Mesothelial cell of epicardium (in vitro differentiated cells): ENCODE measurements around the gene MRPS10. TPM values are rescaled to one million over a fixed set of nuclear protein-coding genes. Genes with fewer than 3 reads are reported as not detected.
A peak's percentile ranks its signal among the peaks of the same experiment; 100 is the strongest.
"Not testable (repeated sequence)": the region's sequence is repeated elsewhere in the genome, so short reads cannot be mapped to it uniquely, and the experiment has no call there.

Experiments
- DNase-seq, 2 experiments: peaks; one replicate each; pipeline ENCODE4 v3.0.0; 2021; ENCODE audit warnings: low spot score in 2 of 2; ENCODE audit not compliant: unreplicated experiment in 2 of 2
- H3K27ac Mint-ChIP-seq: 2 replicates; pipeline ENCODE4 v1.8.0; 2021; ENCODE audit warnings: mixed read lengths
- H3K27me3 Mint-ChIP-seq: 2 replicates; pipeline ENCODE4 v1.8.0; 2021; ENCODE audit warnings: low read depth, mixed read lengths
- H3K36me3 Mint-ChIP-seq: 2 replicates; pipeline ENCODE4 v1.8.0; 2021; ENCODE audit warnings: mixed read lengths
- H3K4me1 Mint-ChIP-seq: 2 replicates; pipeline ENCODE4 v1.8.0; 2021; ENCODE audit warnings: mixed read lengths
- H3K4me3 Mint-ChIP-seq: 2 replicates; pipeline ENCODE4 v1.8.0; 2021; ENCODE audit warnings: mild to moderate bottlenecking, moderate library complexity, mixed read lengths
- H3K9me3 Mint-ChIP-seq: 2 replicates; pipeline ENCODE4 v1.8.0; 2021; ENCODE audit warnings: mixed read lengths
- total RNA-seq: library from RNA; stranded (reverse); gene quantifications from 3 replicates; pipeline ENCODE4 v1.2.1, GENCODE V29; 2021
- TF ChIP-seq, protein P1 (sequence below): fragments of 200-600 bp; sonication (generic); IDR thresholded peaks from one replicate; pipeline ENCODE4 v1.5.0; 2021; ENCODE audit warnings: antibody characterized with exemption; ENCODE audit not compliant: unreplicated experiment

MRPS10 gene
- total RNA-seq, 1 donor from 2014 or later, result 23.9 TPM

DNA sequence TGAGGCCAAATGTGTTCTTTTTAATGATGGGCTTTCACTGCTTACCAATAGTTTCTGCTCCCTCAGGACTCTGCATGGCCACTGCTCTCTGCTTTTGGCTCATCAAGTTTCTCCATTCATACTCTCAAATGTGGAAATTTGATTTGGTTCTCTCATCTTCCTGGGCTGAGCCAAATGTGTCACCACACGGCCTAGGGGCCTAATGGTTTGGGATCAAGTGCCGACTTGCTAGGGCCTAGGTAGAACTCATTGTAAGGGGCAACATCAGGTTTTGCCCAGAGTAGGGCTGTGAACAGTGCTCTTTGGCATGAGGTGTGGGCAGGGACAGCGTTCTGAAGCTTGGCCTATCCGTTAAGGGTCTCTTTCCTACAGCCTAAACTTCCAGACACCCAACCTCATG lies 3.9 kb upstream of the MRPS10 start:
- Mint-ChIP-seq H3K27me3 (no peaks in the 10 kb centered on the region), H3K9me3 (no peaks in the 10 kb centered on the region), H3K27ac (no peak overlapping the region), H3K36me3 (no peaks in the 10 kb centered on the region), H3K4me3 (no peak overlapping the region), H3K4me1 (peaks cover 19% of the 10 kb centered on the region)
- DNase-seq, result no peak
- TF ChIP-seq, protein P1, sequence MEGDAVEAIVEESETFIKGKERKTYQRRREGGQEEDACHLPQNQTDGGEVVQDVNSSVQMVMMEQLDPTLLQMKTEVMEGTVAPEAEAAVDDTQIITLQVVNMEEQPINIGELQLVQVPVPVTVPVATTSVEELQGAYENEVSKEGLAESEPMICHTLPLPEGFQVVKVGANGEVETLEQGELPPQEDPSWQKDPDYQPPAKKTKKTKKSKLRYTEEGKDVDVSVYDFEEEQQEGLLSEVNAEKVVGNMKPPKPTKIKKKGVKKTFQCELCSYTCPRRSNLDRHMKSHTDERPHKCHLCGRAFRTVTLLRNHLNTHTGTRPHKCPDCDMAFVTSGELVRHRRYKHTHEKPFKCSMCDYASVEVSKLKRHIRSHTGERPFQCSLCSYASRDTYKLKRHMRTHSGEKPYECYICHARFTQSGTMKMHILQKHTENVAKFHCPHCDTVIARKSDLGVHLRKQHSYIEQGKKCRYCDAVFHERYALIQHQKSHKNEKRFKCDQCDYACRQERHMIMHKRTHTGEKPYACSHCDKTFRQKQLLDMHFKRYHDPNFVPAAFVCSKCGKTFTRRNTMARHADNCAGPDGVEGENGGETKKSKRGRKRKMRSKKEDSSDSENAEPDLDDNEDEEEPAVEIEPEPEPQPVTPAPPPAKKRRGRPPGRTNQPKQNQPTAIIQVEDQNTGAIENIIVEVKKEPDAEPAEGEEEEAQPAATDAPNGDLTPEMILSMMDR, result no peak

DNA sequence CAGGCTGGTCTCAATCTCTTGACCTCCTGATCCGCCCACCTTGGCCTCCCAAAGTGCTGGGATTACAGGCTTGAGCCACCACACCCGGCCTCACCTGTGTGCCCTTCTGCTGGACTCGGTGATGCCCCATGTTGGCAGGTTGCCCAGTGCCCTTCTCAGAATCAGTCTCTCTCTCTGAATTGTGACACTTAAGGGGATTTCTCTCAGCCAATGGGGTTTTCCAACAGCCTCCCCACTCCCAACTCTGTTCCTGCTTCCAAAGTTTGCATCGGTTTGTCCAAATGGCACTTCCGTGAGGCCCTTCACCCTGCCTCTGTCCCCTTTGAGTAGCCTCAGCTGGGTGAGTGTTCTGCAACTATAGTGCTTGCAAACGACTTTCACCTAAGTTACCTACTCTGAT lies 3.1 kb upstream of the MRPS10 start:
- H3K4me3 Mint-ChIP-seq, result no peak overlapping the region
- H3K4me1 Mint-ChIP-seq, result peaks cover 15% of the 10 kb centered on the region
- H3K36me3 Mint-ChIP-seq, result no peaks in the 10 kb centered on the region
- TF ChIP-seq, protein P1, result no peak
- H3K27ac Mint-ChIP-seq, result no peak overlapping the region
- no peak for DNase-seq
- H3K9me3 Mint-ChIP-seq, result no peaks in the 10 kb centered on the region
- no peaks in the 10 kb centered on the region for H3K27me3 Mint-ChIP-seq

DNA sequence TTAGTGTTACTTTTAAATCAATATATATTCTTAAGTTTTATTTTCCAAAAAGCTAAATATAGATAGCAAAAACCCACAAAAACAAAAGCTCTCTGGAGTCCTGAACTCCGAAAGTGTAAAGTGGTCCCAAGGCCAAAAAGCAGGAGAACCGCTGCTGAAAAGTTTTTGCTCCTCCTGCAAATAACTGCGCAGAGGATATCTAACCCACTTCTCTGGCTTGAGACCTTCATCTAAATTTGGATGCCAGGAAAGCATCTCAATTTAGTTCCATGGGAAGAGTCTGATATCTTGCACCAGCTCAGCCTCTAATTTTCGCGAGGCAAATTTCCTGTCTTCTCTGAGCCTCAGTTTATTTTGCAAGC lies 523 bp downstream of the MRPS10 start:
- TF ChIP-seq, protein P1, result no peak
- no peak for DNase-seq
- H3K4me3 Mint-ChIP-seq, result peak overlapping the region; percentile 99
- peaks cover 3% of the 10 kb centered on the region for H3K36me3 Mint-ChIP-seq
- H3K9me3 Mint-ChIP-seq, result no peaks in the 10 kb centered on the region
- no peaks in the 10 kb centered on the region for H3K27me3 Mint-ChIP-seq
- H3K27ac Mint-ChIP-seq, result peak overlapping the region; percentile 99
- peaks cover 15% of the 10 kb centered on the region for H3K4me1 Mint-ChIP-seq

DNA sequence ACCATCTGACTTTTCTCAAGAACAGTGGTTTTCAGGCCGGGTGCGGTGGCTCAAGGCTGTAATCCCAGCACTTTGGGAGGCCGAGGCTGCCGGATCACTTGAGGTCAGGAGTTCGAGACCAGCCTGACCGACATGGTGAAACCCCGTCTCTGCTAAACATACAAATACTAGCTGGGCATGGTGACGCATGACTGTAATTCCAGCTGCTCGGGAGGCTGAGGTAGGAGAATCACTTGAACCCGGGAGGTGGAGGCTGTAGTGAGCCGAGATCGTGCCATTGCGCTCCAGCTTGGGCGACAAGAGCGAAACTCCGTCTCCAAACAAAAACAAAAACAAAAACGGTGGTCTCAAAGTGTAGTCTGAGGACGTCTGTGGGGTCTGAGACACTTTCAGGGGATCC lies 1.2 kb downstream of the MRPS10 start:
- Mint-ChIP-seq H3K4me1 (peaks cover 15% of the 10 kb centered on the region), H3K27ac (peak overlapping the region; percentile 53), H3K4me3 (peak overlapping the region; percentile 62)
- DNase-seq, H3K36me3 Mint-ChIP-seq, H3K27me3 Mint-ChIP-seq, H3K9me3 Mint-ChIP-seq: not testable (repeated sequence)

DNA sequence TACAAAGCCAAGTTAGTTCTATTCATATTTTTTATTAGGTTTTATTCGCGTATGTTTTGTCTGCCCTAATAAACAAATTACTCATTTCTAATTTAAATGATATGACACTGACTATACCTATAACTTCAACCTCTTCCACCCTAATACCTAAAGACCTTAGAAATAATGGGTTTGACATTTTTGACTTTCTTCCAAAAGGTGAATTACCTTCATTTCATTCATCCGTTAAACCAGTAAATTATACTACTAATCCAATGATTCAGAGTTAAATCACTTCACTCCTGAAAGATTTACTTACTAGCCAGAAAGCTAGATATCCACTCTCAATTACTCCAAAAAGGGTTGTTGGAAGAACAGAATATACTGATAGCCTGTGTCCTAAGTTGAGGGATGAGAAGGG lies 5.2 kb downstream of the MRPS10 start:
- no peak for DNase-seq
- peaks cover 11% of the 10 kb centered on the region for H3K4me1 Mint-ChIP-seq
- H3K9me3 Mint-ChIP-seq, result no peaks in the 10 kb centered on the region
- H3K4me3 Mint-ChIP-seq, result no peak overlapping the region
- TF ChIP-seq, protein P1, result no peak
- H3K27ac Mint-ChIP-seq, result no peak overlapping the region
- no peaks in the 10 kb centered on the region for H3K27me3 Mint-ChIP-seq
- H3K36me3 Mint-ChIP-seq, result peaks cover 22% of the 10 kb centered on the region

DNA sequence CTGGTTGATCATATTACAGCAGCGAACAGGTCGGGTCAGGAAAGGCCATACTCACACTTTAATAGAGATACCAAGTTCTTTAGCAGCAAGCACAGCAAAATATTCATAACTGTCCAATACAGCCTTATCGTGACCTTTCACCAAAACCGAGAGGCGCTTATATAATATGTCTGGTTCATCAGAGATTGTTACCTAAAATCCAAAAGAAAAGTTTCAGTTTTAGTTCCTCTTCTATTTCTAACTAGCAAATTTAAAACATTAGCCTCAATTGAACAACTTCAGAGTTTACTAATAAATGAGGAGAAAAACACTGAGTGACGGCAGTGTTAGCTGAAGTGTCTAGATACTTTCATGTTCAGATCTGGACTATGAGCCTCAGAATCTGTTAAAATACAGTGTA lies 5.9 kb downstream of the MRPS10 start:
- peaks cover 8% of the 10 kb centered on the region for H3K4me1 Mint-ChIP-seq
- H3K27me3 Mint-ChIP-seq, result no peaks in the 10 kb centered on the region
- H3K27ac Mint-ChIP-seq, result no peak overlapping the region
- peaks cover 22% of the 10 kb centered on the region for H3K36me3 Mint-ChIP-seq
- H3K4me3 Mint-ChIP-seq, result no peak overlapping the region
- TF ChIP-seq, protein P1, result no peak
- no peak for DNase-seq
- H3K9me3 Mint-ChIP-seq, result no peaks in the 10 kb centered on the region
